Spleen (tissue), 11 donors: ENCODE measurements around the gene ZNF208. TPM values are rescaled to one million over a fixed set of nuclear protein-coding genes. Genes with fewer than 3 reads are reported as not detected.

Source experiments
- DNase-seq: peaks from one replicate; pipeline ENCODE4 v3.0.0-alpha.2; 2020
- H3K27ac ChIP-seq, 8 donors: fragments of 200-600 bp; sonication (generic) in 7 of 8; 1 replicate in 4 of 8; 2 replicates in 4 of 8; pipeline versions ENCODE4 v1.5.0 to v1.8.0; 2016 to 2021; ENCODE audit warnings: inconsistent platforms in 4 of 8, mild to moderate bottlenecking in 4 of 8, moderate library complexity in 1 of 8
- H3K27me3 ChIP-seq, 7 donors: fragments of 200-600 bp; sonication (generic) in 6 of 7; replicated peaks in 1 of 7; 1 replicate in 4 of 7; 2 replicates in 3 of 7; pipeline versions ENCODE4 v1.5.0 to v1.8.0; 2016 to 2021; ENCODE audit warnings: inconsistent platforms in 3 of 7, mild to moderate bottlenecking in 1 of 7
- H3K36me3 ChIP-seq, 6 donors: fragments of 200-600 bp; sonication (generic) in 5 of 6; 1 replicate in 4 of 6; 2 replicates in 2 of 6; pipeline versions ENCODE4 v1.5.0 to v1.8.0; 2016 to 2021; ENCODE audit warnings: inconsistent platforms in 2 of 6
- H3K4me1 ChIP-seq, 6 donors: fragments of 200-600 bp; sonication (generic) in 5 of 6; 1 replicate in 3 of 6; 2 replicates in 3 of 6; pipeline versions ENCODE4 v1.5.0 to v1.8.0; 2016 to 2021; ENCODE audit warnings: inconsistent platforms in 3 of 6
- H3K4me3 ChIP-seq, 8 donors: fragments of 200-600 bp; sonication (generic) in 7 of 8; 1 replicate in 4 of 8; 2 replicates in 4 of 8; pipeline versions ENCODE4 v1.5.0 to v1.8.0; 2016 to 2021; ENCODE audit warnings: inconsistent platforms in 4 of 8, mild to moderate bottlenecking in 4 of 8, moderate library complexity in 2 of 8
- H3K9me3 ChIP-seq, 8 donors: fragments of 200-600 bp; sonication (generic) in 7 of 8; 1 replicate in 4 of 8; 2 replicates in 4 of 8; pipeline versions ENCODE4 v1.5.0 to v1.8.0; 2016 to 2021; ENCODE audit warnings: inconsistent platforms in 4 of 8
- POLR2A ChIP-seq, 3 donors: fragments of 450-650 bp; IDR thresholded peaks; one replicate each; pipeline ENCODE4 v1.5.1; 2017; ENCODE audit warnings: antibody characterized with exemption in 3 of 3, mild to moderate bottlenecking in 1 of 3
- POLR2AphosphoS5 ChIP-seq, 3 donors: sonication (generic); formaldehyde crosslinking; IDR thresholded peaks; one replicate each; pipeline ENCODE4 v1.5.1; 2017; ENCODE audit warnings: antibody characterized with exemption in 3 of 3
- WGBS, 5 donors: extraction: QIAGEN DNeasy Blood & Tissue Kit in 3 of 5; methylation state at CpG; one replicate each; pipeline versions ENCODE4 v1.1.5 to v1.1.7; 2013 to 2018; 5-methylcytosine and 5-hydroxymethylcytosine counted together
- intact Hi-C: fragments of 100-400 bp; cut with DNase I; formaldehyde crosslinking; loops from one replicate; pipeline ENCODE4 v1.15.0; 2023; ENCODE audit warnings: low total_unique reads
- polyA plus RNA-seq, 3 donors: library from polyadenylated mRNA; stranded (reverse); fragments of 200-250 nt; gene quantifications; one replicate each; pipeline ENCODE4 v1.2.1, GENCODE V29; 2013
- total RNA-seq, 7 donors: library from RNA; depleted of rRNA in 3 of 7; stranded (reverse); fragments of >200 nt in 3 of 7; fragmentation: NEBNext Ultra II Directional in 4 of 7; extraction: Animal tissue kit (Norgen Biotek cat#: 25700) in 4 of 7; gene quantifications; one replicate each; pipeline versions ENCODE4 v1.1.0 to v1.2.1, GENCODE V29; 2016 to 2021
- TF ChIP-seq, protein P1 (sequence below), 11 experiments: fragments of 200-600 bp in 7 of 11; fragments of 450-650 bp in 4 of 11; sonication (generic) in 4 of 11; IDR thresholded peaks in 8 of 11; conservative IDR thresholded peaks in 3 of 11; 1 replicate in 7 of 11; 2 replicates in 4 of 11; pipeline versions ENCODE4 v1.4.0 to v1.8.0; 2016 to 2021; ENCODE audit warnings: antibody characterized with exemption in 11 of 11, inconsistent platforms in 4 of 11, mild to moderate bottlenecking in 1 of 11
- donor health status: healthy with polysubstance abuse.
- donor health status: DM: no; HTN: no; CAD: no; lungs with moderate emphysema.
- donor health status: DM: no; HTN: no; CAD: no.
- donor health status: Bipolar disorder and iron deficiency.
- donor health status: healthy.
- donor health status: DM: no; HTN: no; CAD: no.
- donor health status: DM: yes; HTN: yes; CAD: no.

Gene ZNF208
- total and polyA plus RNA-seq, 10 donors = 0.78 to 24.1 (median 6.8) TPM

DNA sequence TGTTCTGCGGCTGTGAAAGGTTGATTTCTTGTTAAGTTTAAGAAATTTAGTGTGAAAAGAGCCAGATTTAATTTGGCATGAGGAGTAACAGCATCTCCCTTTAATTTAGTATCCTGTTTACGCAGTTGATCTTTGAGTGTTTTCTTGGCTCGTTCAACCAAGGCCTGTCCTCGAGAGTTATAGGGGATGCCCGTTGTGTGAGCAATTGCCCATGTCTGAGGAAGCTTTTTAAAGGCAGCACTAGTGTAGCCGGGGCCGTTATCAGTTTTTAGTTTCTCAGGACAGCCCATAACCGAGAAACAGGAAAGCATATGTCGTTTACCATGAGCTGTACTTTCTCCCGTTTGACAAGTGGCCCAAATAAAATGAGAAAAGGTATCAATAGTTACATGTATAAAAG is 127.2 kb downstream of the ZNF208 start:
- Histone ChIP-seq H3K4me1 (no peaks in the 10 kb centered on the region), H3K9me3 (peaks cover 0 to 7% (median 0%) of the 10 kb centered on the region in 8 donors), H3K27me3 (no peaks in the 10 kb centered on the region), H3K27ac (no peak overlapping the region), H3K36me3 (no peaks in the 10 kb centered on the region), H3K4me3 (no peak overlapping the region)
- no peak for TF ChIP-seq POLR2A (IDR thresholded peaks at IDR 0.05)
- TF ChIP-seq, protein P1, sequence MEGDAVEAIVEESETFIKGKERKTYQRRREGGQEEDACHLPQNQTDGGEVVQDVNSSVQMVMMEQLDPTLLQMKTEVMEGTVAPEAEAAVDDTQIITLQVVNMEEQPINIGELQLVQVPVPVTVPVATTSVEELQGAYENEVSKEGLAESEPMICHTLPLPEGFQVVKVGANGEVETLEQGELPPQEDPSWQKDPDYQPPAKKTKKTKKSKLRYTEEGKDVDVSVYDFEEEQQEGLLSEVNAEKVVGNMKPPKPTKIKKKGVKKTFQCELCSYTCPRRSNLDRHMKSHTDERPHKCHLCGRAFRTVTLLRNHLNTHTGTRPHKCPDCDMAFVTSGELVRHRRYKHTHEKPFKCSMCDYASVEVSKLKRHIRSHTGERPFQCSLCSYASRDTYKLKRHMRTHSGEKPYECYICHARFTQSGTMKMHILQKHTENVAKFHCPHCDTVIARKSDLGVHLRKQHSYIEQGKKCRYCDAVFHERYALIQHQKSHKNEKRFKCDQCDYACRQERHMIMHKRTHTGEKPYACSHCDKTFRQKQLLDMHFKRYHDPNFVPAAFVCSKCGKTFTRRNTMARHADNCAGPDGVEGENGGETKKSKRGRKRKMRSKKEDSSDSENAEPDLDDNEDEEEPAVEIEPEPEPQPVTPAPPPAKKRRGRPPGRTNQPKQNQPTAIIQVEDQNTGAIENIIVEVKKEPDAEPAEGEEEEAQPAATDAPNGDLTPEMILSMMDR (IDR thresholded peaks at IDR 0.05 in 8 of 11, conservative IDR thresholded peaks at IDR 0.05 in 3 of 11) = no peak
- no peak for TF ChIP-seq POLR2AphosphoS5 (IDR thresholded peaks at IDR 0.05)
- 72 to 85% (median 79%) methylated on average over 9 to 10 of the region's 10 CpGs for WGBS, 5 donors
- intact Hi-C loops = no loop called here
- DNase-seq = no peak

Other genes starting within 250 kb of the ZNF208 start
- 10 to 100 TPM in 6 of 7 donors, 1 to 10 TPM in 1; 7.1 to 36.0 (median 20.4) TPM for gene ZNF100, start 243.4 kb downstream of the ZNF208 start, total RNA-seq
- 1 to 10 TPM; 2.4 to 3.4 (median 2.7) TPM for gene ZNF100, start 243.4 kb downstream of the ZNF208 start, polyA plus RNA-seq
- 10 to 100 TPM; 26.7 to 40.3 (median 32.6) TPM for gene ZNF43, start 174.8 kb downstream of the ZNF208 start, total RNA-seq
- 1 to 10 TPM; 5.5 to 7.5 (median 6.1) TPM for gene ZNF43, start 174.8 kb downstream of the ZNF208 start, polyA plus RNA-seq
- 10 to 100 TPM in 1 of 7 donors, 1 to 10 TPM in 6; 2.8 to 10.0 (median 5.5) TPM for gene ZNF257, start 41.5 kb upstream of the ZNF208 start, total RNA-seq
- 1 to 10 TPM in 2 of 3 donors, under 1 TPM in 1; 0.78 to 3.1 (median 3.1) TPM for gene ZNF257, start 41.5 kb upstream of the ZNF208 start, polyA plus RNA-seq
- 1 to 10 TPM; 1.3 to 6.6 (median 3.4) TPM for gene ZNF676, start 186.0 kb upstream of the ZNF208 start, total RNA-seq
- under 1 TPM; 0.17 to 0.70 (median 0.30) TPM for gene ZNF676, start 186.0 kb upstream of the ZNF208 start, polyA plus RNA-seq